Activated T-cell treated with anti-CD3 and anti-CD28 coated beads, Interleukin-2, amount 50 U/mL, for 72 hours (primary cell): ENCODE results near the gene HOXD11. TPM values are rescaled to one million over a fixed set of nuclear protein-coding genes. Genes with fewer than 3 reads are reported as not detected.
A peak's percentile ranks its signal among the peaks of the same experiment; 100 is the strongest.

Experiments
- ATAC-seq, 2 donors: fragments of 150-1000 bp; cut with Tn5 transposase; replicated peaks in 1 of 2; 2 replicates each; pipeline ENCODE4 v1.10.0; 2021; ENCODE audit warnings: moderate library complexity in 2 of 2, mild to moderate bottlenecking in 1 of 2
- DNase-seq, 2 donors: peaks; one replicate each; pipeline ENCODE4 v3.0.0; 2021 to 2022; ENCODE audit warnings: mixed read lengths in 1 of 2
- H3K27ac Mint-ChIP-seq: one replicate; pipeline ENCODE4 v1.8.0; 2022; ENCODE audit warnings: mild to moderate bottlenecking, moderate library complexity, mixed read lengths
- H3K27me3 Mint-ChIP-seq: one replicate; pipeline ENCODE4 v1.8.0; 2022; ENCODE audit warnings: low read depth, mixed read lengths
- H3K36me3 Mint-ChIP-seq, 2 donors: one replicate each; pipeline ENCODE4 v1.8.0; 2022; ENCODE audit warnings: mixed read lengths in 2 of 2, mild to moderate bottlenecking in 1 of 2; ENCODE audit not compliant: insufficient read depth in 2 of 2
- H3K4me1 Mint-ChIP-seq: one replicate; pipeline ENCODE4 v1.8.0; 2022; ENCODE audit warnings: low read depth, mixed read lengths
- H3K4me3 Mint-ChIP-seq, 2 donors: one replicate each; pipeline ENCODE4 v1.8.0; 2022; ENCODE audit warnings: mild to moderate bottlenecking in 2 of 2, mixed read lengths in 2 of 2, moderate library complexity in 2 of 2
- H3K9me3 Mint-ChIP-seq, 2 donors: one replicate each; pipeline ENCODE4 v1.8.0; 2022; ENCODE audit warnings: mixed read lengths in 2 of 2
- total RNA-seq, 2 donors: library from RNA; stranded (reverse); gene quantifications; one replicate each; pipeline ENCODE4 v1.2.3, GENCODE V29; 2022

HOXD11 gene
- total RNA-seq, 2 donors from 2014 or later = not detected

- peaks cover 20% of the 10 kb centered on the region for H3K4me1 Mint-ChIP-seq
- ATAC-seq = no peak
- DNase-seq = no peak
- peak overlapping the region; percentile 81 for H3K27ac Mint-ChIP-seq
- H3K9me3 Mint-ChIP-seq = peaks cover 0 to 2% of the 10 kb centered on the region in 2 donors
- no peak overlapping the region for H3K4me3 Mint-ChIP-seq
- peaks cover 8 to 9% of the 10 kb centered on the region in 2 donors for H3K36me3 Mint-ChIP-seq
- H3K27me3 Mint-ChIP-seq = peaks cover 76% of the 10 kb centered on the region
Observed at GRCh38 chr2:176084611-176085119, 22.4 kb upstream of the HOXD11 start.

GRCh38 chr2:176085120-176085788, 21.8 kb upstream of the HOXD11 start:
- Mint-ChIP-seq H3K27me3 (peaks cover 80% of the 10 kb centered on the region), H3K9me3 (peaks cover 0 to 2% of the 10 kb centered on the region in 2 donors), H3K4me3 (peak overlapping the region in 1 of 2 donors; percentile 47), H3K27ac (peak overlapping the region; percentile 72), H3K4me1 (peaks cover 19% of the 10 kb centered on the region), H3K36me3 (peaks cover 8 to 9% of the 10 kb centered on the region in 2 donors)
- ATAC-seq (no peak), DNase-seq (no peak)

GRCh38 chr2:176085861-176086771, 21.0 kb upstream of the HOXD11 start:
- Mint-ChIP-seq H3K4me1 (peaks cover 19% of the 10 kb centered on the region), H3K27me3 (peaks cover 85% of the 10 kb centered on the region), H3K36me3 (peaks cover 8 to 9% of the 10 kb centered on the region in 2 donors), H3K27ac (peak overlapping the region; percentile 72), H3K9me3 (peaks cover 0 to 2% of the 10 kb centered on the region in 2 donors), H3K4me3 (no peak overlapping the region)
- no peak for ATAC-seq
- no peak for DNase-seq

GRCh38 chr2:176087330-176088047, 19.6 kb upstream of the HOXD11 start:
- peaks cover 0 to 2% of the 10 kb centered on the region in 2 donors for H3K9me3 Mint-ChIP-seq
- peaks cover 7 to 10% of the 10 kb centered on the region in 2 donors for H3K36me3 Mint-ChIP-seq
- H3K4me3 Mint-ChIP-seq = peak overlapping the region; percentile 69 to 74
- H3K27ac Mint-ChIP-seq = no peak overlapping the region
- H3K4me1 Mint-ChIP-seq = peaks cover 28% of the 10 kb centered on the region
- DNase-seq (no peak), ATAC-seq (no peak)
- H3K27me3 Mint-ChIP-seq = peaks cover 86% of the 10 kb centered on the region

- H3K4me3 Mint-ChIP-seq = peak overlapping the region; percentile 69 to 74
- ATAC-seq (no peak), DNase-seq (no peak)
- H3K9me3 Mint-ChIP-seq = peaks cover 0 to 2% of the 10 kb centered on the region in 2 donors
- peaks cover 80% of the 10 kb centered on the region for H3K27me3 Mint-ChIP-seq
- H3K4me1 Mint-ChIP-seq = peaks cover 25% of the 10 kb centered on the region
- peaks cover 6 to 10% of the 10 kb centered on the region in 2 donors for H3K36me3 Mint-ChIP-seq
- H3K27ac Mint-ChIP-seq = no peak overlapping the region
Observed at GRCh38 chr2:176088048-176088936, 18.8 kb upstream of the HOXD11 start.

GRCh38 chr2:176088937-176089842, 17.9 kb upstream of the HOXD11 start:
- ATAC-seq (no peak), DNase-seq (no peak)
- peaks cover 80% of the 10 kb centered on the region for H3K27me3 Mint-ChIP-seq
- H3K36me3 Mint-ChIP-seq = peaks cover 6% of the 10 kb centered on the region in 2 donors
- peaks cover 34% of the 10 kb centered on the region for H3K4me1 Mint-ChIP-seq
- H3K9me3 Mint-ChIP-seq = peaks cover 0 to 2% of the 10 kb centered on the region in 2 donors
- no peak overlapping the region for H3K4me3 Mint-ChIP-seq
- H3K27ac Mint-ChIP-seq = peak overlapping the region; percentile 75

GRCh38 chr2:176089843-176090395, 17.2 kb upstream of the HOXD11 start:
- H3K9me3 Mint-ChIP-seq = peaks cover 0 to 2% of the 10 kb centered on the region in 2 donors
- DNase-seq (no peak), ATAC-seq (no peak)
- peaks cover 4% of the 10 kb centered on the region in 2 donors for H3K36me3 Mint-ChIP-seq
- H3K4me1 Mint-ChIP-seq = peaks cover 33% of the 10 kb centered on the region
- H3K4me3 Mint-ChIP-seq = no peak overlapping the region
- peaks cover 80% of the 10 kb centered on the region for H3K27me3 Mint-ChIP-seq
- H3K27ac Mint-ChIP-seq = no peak overlapping the region

- Mint-ChIP-seq H3K27ac (no peak overlapping the region), H3K36me3 (peaks cover 4% of the 10 kb centered on the region in 2 donors), H3K9me3 (peaks cover 0 to 2% of the 10 kb centered on the region in 2 donors), H3K4me3 (no peak overlapping the region), H3K27me3 (peaks cover 85% of the 10 kb centered on the region), H3K4me1 (peaks cover 26% of the 10 kb centered on the region)
- DNase-seq (no peak), ATAC-seq (no peak)
Observed at GRCh38 chr2:176090862-176091261, 16.2 kb upstream of the HOXD11 start.

GRCh38 chr2:176091329-176092258, 15.5 kb upstream of the HOXD11 start:
- peaks cover 4% of the 10 kb centered on the region in 2 donors for H3K36me3 Mint-ChIP-seq
- peaks cover 0 to 2% of the 10 kb centered on the region in 2 donors for H3K9me3 Mint-ChIP-seq
- ATAC-seq = no peak
- H3K27ac Mint-ChIP-seq = peak overlapping the region; percentile 84
- peaks cover 29% of the 10 kb centered on the region for H3K4me1 Mint-ChIP-seq
- no peak for DNase-seq
- H3K27me3 Mint-ChIP-seq = peaks cover 88% of the 10 kb centered on the region
- peak overlapping the region; percentile 56 to 80 for H3K4me3 Mint-ChIP-seq
